Measurements from ENCODE around the gene SLC13A2. TPM values are rescaled to one million over a fixed set of nuclear protein-coding genes. Genes with fewer than 3 reads are reported as not detected.

The SLC13A2 gene
- total and polyA plus RNA-seq, 12 donors: not detected

DNA sequence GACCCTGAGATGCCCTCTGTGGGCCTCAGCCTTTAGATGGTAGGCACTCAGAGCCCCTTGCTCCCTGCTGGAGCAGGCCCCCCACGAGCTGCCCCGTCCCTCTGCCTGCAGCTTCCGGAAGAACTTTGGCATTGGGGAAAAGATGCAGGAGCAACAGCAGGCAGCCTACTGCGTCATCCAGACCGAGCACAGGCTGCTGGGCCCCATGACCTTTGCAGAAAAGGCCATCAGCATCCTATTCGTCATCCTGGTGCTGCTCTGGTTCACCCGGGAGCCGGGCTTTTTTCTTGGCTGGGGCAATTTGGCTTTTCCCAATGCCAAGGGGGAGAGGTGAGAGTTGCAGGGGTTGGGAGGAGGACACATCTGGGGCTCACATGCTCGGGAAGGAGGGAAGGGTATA lies 20.0 kb downstream of the SLC13A2 start:
- no peaks in the 10 kb centered on the region for H3K9me3 ChIP-seq
- ATAC-seq (no peak), DNase-seq (no peak)
- intact Hi-C loops (cut with DNase I): loop anchor here in 2 of 10 donors (5.0 to 10.0 kb wide), 2 partner anchors 69 to 119 kb away; partner anchors contain the start of gene RSKR (in 2 of the 2)
- WGBS, 2 donors: 52 to 53% methylated on average over 9 of the region's 9 CpGs
- no peak overlapping the region for H3K27ac ChIP-seq
- no peak overlapping the region for H3K4me3 ChIP-seq
- H3K36me3 ChIP-seq: no peaks in the 10 kb centered on the region
- H3K27me3 ChIP-seq: peaks cover 0 to 27% (median 3%) of the 10 kb centered on the region in 7 donors
- TF ChIP-seq, protein P1, sequence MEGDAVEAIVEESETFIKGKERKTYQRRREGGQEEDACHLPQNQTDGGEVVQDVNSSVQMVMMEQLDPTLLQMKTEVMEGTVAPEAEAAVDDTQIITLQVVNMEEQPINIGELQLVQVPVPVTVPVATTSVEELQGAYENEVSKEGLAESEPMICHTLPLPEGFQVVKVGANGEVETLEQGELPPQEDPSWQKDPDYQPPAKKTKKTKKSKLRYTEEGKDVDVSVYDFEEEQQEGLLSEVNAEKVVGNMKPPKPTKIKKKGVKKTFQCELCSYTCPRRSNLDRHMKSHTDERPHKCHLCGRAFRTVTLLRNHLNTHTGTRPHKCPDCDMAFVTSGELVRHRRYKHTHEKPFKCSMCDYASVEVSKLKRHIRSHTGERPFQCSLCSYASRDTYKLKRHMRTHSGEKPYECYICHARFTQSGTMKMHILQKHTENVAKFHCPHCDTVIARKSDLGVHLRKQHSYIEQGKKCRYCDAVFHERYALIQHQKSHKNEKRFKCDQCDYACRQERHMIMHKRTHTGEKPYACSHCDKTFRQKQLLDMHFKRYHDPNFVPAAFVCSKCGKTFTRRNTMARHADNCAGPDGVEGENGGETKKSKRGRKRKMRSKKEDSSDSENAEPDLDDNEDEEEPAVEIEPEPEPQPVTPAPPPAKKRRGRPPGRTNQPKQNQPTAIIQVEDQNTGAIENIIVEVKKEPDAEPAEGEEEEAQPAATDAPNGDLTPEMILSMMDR (IDR thresholded peaks at IDR 0.05): no peak
- H3K4me1 ChIP-seq: no peaks in the 10 kb centered on the region

DNA sequence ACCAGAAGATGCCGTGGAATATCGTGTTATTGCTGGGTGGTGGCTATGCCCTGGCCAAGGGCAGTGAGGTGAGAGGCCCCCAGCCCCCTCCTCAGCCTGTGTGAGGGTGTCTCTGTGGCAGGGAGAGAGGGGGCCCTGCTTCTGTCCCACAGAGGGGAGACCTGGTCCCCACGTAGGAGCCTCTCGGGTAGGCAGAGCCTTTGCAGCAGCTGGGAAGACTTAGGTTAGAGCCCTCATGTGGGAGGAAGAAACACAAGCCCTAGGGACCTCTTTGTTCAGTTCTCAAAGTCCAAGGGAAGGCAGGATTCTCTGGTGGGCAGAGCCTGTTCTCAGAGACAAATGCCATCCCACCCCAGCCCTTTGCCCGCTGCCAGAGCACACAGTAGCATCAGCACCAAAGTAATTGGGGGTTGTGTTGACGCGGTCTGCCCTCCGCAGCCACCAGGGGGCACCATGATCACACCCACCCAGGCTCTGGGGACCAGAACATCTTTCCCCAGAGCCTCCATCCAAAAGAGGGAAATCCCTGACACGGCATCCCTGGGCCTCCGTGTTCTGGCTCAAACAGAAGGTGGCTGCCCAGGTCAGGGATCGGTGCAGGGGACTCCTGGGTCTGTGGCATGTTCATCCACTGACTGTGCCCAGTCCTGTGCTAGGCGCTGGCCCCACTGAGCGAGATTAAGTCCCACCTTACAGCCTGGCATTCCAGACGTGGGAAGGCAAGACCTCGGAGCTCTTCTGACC lies 21.2 kb downstream of the SLC13A2 start:
- WGBS, 2 donors: 35 to 39% methylated on average over 15 of the region's 15 CpGs
- H3K4me3 ChIP-seq: no peak overlapping the region
- no peaks in the 10 kb centered on the region for H3K4me1 ChIP-seq
- intact Hi-C loops (cut with DNase I): loop anchor here (1.0 to 10.0 kb wide), 8 partner anchors 43 to 123 kb away; partner anchors contain the start of gene RSKR (in 4 of the 10)
- no peaks in the 10 kb centered on the region for H3K9me3 ChIP-seq
- peaks cover 0 to 27% (median 3%) of the 10 kb centered on the region in 7 donors for H3K27me3 ChIP-seq
- DNase-seq (peak; percentile 55 to 78), ATAC-seq (peak; percentile 68 to 84 (median 80))
- no peaks in the 10 kb centered on the region for H3K36me3 ChIP-seq
- no peak overlapping the region for H3K27ac ChIP-seq
- TF ChIP-seq, protein P1 (IDR thresholded peaks at IDR 0.05): peak; percentile 76 to 89 (median 84)

DNA sequence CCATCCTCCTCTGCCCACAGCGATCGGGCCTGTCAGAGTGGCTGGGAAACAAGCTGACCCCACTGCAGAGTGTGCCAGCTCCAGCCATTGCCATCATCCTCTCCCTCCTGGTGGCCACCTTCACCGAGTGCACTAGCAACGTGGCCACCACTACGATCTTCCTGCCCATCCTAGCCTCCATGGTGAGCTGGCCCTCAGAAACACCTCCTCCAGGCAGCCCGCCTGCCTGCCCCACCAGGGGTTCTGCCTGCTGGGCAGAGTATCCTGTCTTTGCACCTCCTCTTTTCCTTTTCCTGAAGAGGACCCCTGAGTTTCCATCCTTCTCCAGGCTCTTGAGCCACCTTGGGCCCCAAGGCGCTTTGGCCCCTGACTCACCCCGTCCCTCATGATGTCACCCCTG lies 22.2 kb downstream of the SLC13A2 start:
- DNase-seq: no peak
- intact Hi-C loops (cut with DNase I): loop anchor here (2.0 to 10.0 kb wide), 7 partner anchors 42 to 122 kb away; partner anchors contain the start of gene RSKR (in 2 of the 10)
- no peaks in the 10 kb centered on the region for H3K36me3 ChIP-seq
- no peak for ATAC-seq
- H3K4me1 ChIP-seq: peaks cover 0 to 2% (median 0%) of the 10 kb centered on the region in 9 donors
- no peak overlapping the region for H3K4me3 ChIP-seq
- TF ChIP-seq, protein P1 (IDR thresholded peaks at IDR 0.05): no peak
- H3K9me3 ChIP-seq: no peaks in the 10 kb centered on the region
- no peak overlapping the region for H3K27ac ChIP-seq
- peaks cover 0 to 27% (median 3%) of the 10 kb centered on the region in 7 donors for H3K27me3 ChIP-seq
- WGBS, 2 donors: 88 to 90% methylated on average over 8 of the region's 8 CpGs

DNA sequence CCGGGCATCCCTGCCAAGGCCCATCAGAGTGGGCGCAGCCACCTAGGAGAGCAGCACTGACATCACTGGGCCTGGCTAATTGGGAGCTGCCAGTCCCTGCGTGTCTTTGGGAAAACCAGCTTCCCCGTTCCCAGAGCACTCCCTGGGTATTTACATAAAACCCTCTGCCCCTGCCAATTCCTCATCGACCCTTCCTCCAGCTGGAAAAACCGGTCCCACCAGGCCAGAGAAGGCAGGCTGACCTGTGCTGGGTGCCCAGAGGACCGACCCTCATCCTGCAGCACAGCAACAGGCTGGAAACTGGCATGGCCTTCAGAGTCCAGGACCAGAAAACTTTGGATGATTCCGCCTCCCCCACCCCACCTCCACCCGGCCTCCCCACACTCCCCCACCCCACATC lies 24.5 kb downstream of the SLC13A2 start:
- 44 to 48% methylated on average over 7 to 9 of the region's 9 CpGs for WGBS, 2 donors
- intact Hi-C loops (cut with DNase I): loop anchor here in 6 of 10 donors (5.0 to 10.0 kb wide), 5 partner anchors 39 to 119 kb away; partner anchors contain the start of gene RSKR (in 2 of the 6)
- Histone ChIP-seq H3K4me1 (peaks cover 0 to 15% (median 0%) of the 10 kb centered on the region in 9 donors), H3K27ac (no peak overlapping the region), H3K9me3 (no peaks in the 10 kb centered on the region), H3K27me3 (peaks cover 0 to 21% (median 0%) of the 10 kb centered on the region in 7 donors), H3K36me3 (no peaks in the 10 kb centered on the region), H3K4me3 (no peak overlapping the region)
- TF ChIP-seq, protein P1 (IDR thresholded peaks at IDR 0.05): no peak
- ATAC-seq (no peak), DNase-seq (no peak)
